ENCODE data around the gene CES1.
"Not testable (repeated sequence)": the region's sequence is repeated elsewhere in the genome, so short reads cannot be mapped to it uniquely, and the experiment has no call there.

The CES1 gene

GRCh38 chr16:55791512-55791911, 41.4 kb downstream of the CES1 start:
- not testable (repeated sequence) for H4K91ac ChIP-seq (ENCODE audit: low read depth, low read length); H3K18ac ChIP-seq (ENCODE audit: low read length); H2BK120ac ChIP-seq (ENCODE audit: insufficient read depth, low read length, poor library complexity); H4K8ac ChIP-seq (ENCODE audit: low read depth, low read length); H3K27ac ChIP-seq (ENCODE audit: low read depth, low read length); H3K79me2 ChIP-seq (ENCODE audit: control insufficient read depth, insufficient read depth, low read length, poor library complexity); H2AFZ ChIP-seq (ENCODE audit: insufficient read depth, low read length, poor library complexity); H4K12ac ChIP-seq (ENCODE audit: low read depth, low read length); H2AK5ac ChIP-seq (ENCODE audit: low read length); H3K4me2 ChIP-seq (ENCODE audit: low read length); H3K79me1 ChIP-seq (ENCODE audit: low read length); H3K23ac ChIP-seq (ENCODE audit: low read length); H3K27me3 ChIP-seq (ENCODE audit: insufficient read depth, low read length); H3K14ac ChIP-seq (ENCODE audit: low read length); H3K9me3 ChIP-seq (ENCODE audit: insufficient read depth, low read depth, low read length); DNase-seq; H3K9ac ChIP-seq (ENCODE audit: low read length); H2BK5ac ChIP-seq (ENCODE audit: low read depth, low read length, poor library complexity); H2BK12ac ChIP-seq (ENCODE audit: low read length); H3K4me1 ChIP-seq (ENCODE audit: control insufficient read depth in 1 of 2, insufficient read depth in 2 of 2, low read length in 2 of 2); H3K4ac ChIP-seq (ENCODE audit: low read depth, low read length); H3K36me3 ChIP-seq (ENCODE audit: control insufficient read depth in 1 of 2, insufficient read depth in 2 of 2, low read length in 2 of 2); H3K4me3 ChIP-seq (ENCODE audit: low read depth, low read length)
- WGBS (ENCODE audit: extremely low coverage, insufficient coverage, insufficient read length), result no CpG with 5 or more reads among the region's 6 CpGs

- H3K14ac ChIP-seq (ENCODE audit: low read length); H3K36me3 ChIP-seq (ENCODE audit: control insufficient read depth in 1 of 2, insufficient read depth in 2 of 2, low read length in 2 of 2); H2AFZ ChIP-seq (ENCODE audit: insufficient read depth, low read length, poor library complexity); H3K18ac ChIP-seq (ENCODE audit: low read length); H3K9me3 ChIP-seq (ENCODE audit: insufficient read depth, low read depth, low read length); H4K8ac ChIP-seq (ENCODE audit: low read depth, low read length); H4K12ac ChIP-seq (ENCODE audit: low read depth, low read length); H3K27ac ChIP-seq (ENCODE audit: low read depth, low read length); H3K27me3 ChIP-seq (ENCODE audit: insufficient read depth, low read length); DNase-seq; H2BK5ac ChIP-seq (ENCODE audit: low read depth, low read length, poor library complexity); H3K4me3 ChIP-seq (ENCODE audit: low read depth, low read length); H2BK120ac ChIP-seq (ENCODE audit: insufficient read depth, low read length, poor library complexity); H2BK12ac ChIP-seq (ENCODE audit: low read length); H3K4me1 ChIP-seq (ENCODE audit: control insufficient read depth in 1 of 2, insufficient read depth in 2 of 2, low read length in 2 of 2); H3K79me2 ChIP-seq (ENCODE audit: control insufficient read depth, insufficient read depth, low read length, poor library complexity); H3K9ac ChIP-seq (ENCODE audit: low read length); H3K79me1 ChIP-seq (ENCODE audit: low read length); H3K4me2 ChIP-seq (ENCODE audit: low read length); H3K4ac ChIP-seq (ENCODE audit: low read depth, low read length); H2AK5ac ChIP-seq (ENCODE audit: low read length); H4K91ac ChIP-seq (ENCODE audit: low read depth, low read length); H3K23ac ChIP-seq (ENCODE audit: low read length): not testable (repeated sequence)
- WGBS (ENCODE audit: extremely low coverage, insufficient coverage, insufficient read length), result no CpG with 5 or more reads among the region's 7 CpGs
Measured at GRCh38 chr16:55790240-55790639, 42.7 kb downstream of the CES1 start.

GRCh38 chr16:55782793-55783091, 50.2 kb downstream of the CES1 start:
- not testable (repeated sequence) for H3K79me1 ChIP-seq (ENCODE audit: low read length); H3K9ac ChIP-seq (ENCODE audit: low read length); H3K4me1 ChIP-seq (ENCODE audit: control insufficient read depth in 1 of 2, insufficient read depth in 2 of 2, low read length in 2 of 2); H3K4me2 ChIP-seq (ENCODE audit: low read length); H3K4ac ChIP-seq (ENCODE audit: low read depth, low read length); H2AFZ ChIP-seq (ENCODE audit: insufficient read depth, low read length, poor library complexity); H3K23ac ChIP-seq (ENCODE audit: low read length); H3K18ac ChIP-seq (ENCODE audit: low read length); H4K91ac ChIP-seq (ENCODE audit: low read depth, low read length); H2BK120ac ChIP-seq (ENCODE audit: insufficient read depth, low read length, poor library complexity); H3K14ac ChIP-seq (ENCODE audit: low read length); H3K27me3 ChIP-seq (ENCODE audit: insufficient read depth, low read length); H2BK5ac ChIP-seq (ENCODE audit: low read depth, low read length, poor library complexity); H4K12ac ChIP-seq (ENCODE audit: low read depth, low read length); H3K27ac ChIP-seq (ENCODE audit: low read depth, low read length); H4K8ac ChIP-seq (ENCODE audit: low read depth, low read length); H3K9me3 ChIP-seq (ENCODE audit: insufficient read depth, low read depth, low read length); H3K4me3 ChIP-seq (ENCODE audit: low read depth, low read length); H3K79me2 ChIP-seq (ENCODE audit: control insufficient read depth, insufficient read depth, low read length, poor library complexity); H2AK5ac ChIP-seq (ENCODE audit: low read length); H3K36me3 ChIP-seq (ENCODE audit: control insufficient read depth in 1 of 2, insufficient read depth in 2 of 2, low read length in 2 of 2); DNase-seq; H2BK12ac ChIP-seq (ENCODE audit: low read length)
- WGBS (ENCODE audit: extremely low coverage, insufficient coverage, insufficient read length), result no CpG with 5 or more reads among the region's 6 CpGs

- H4K8ac ChIP-seq (ENCODE audit: low read depth, low read length); H3K4me2 ChIP-seq (ENCODE audit: low read length); H2BK12ac ChIP-seq (ENCODE audit: low read length); DNase-seq; H2AK5ac ChIP-seq (ENCODE audit: low read length); H3K4me1 ChIP-seq (ENCODE audit: control insufficient read depth in 1 of 2, insufficient read depth in 2 of 2, low read length in 2 of 2); H3K23ac ChIP-seq (ENCODE audit: low read length); H3K14ac ChIP-seq (ENCODE audit: low read length); H3K27me3 ChIP-seq (ENCODE audit: insufficient read depth, low read length); H3K4ac ChIP-seq (ENCODE audit: low read depth, low read length); H3K18ac ChIP-seq (ENCODE audit: low read length); H2BK5ac ChIP-seq (ENCODE audit: low read depth, low read length, poor library complexity); H3K4me3 ChIP-seq (ENCODE audit: low read depth, low read length); H2AFZ ChIP-seq (ENCODE audit: insufficient read depth, low read length, poor library complexity); H4K12ac ChIP-seq (ENCODE audit: low read depth, low read length); H3K9me3 ChIP-seq (ENCODE audit: insufficient read depth, low read depth, low read length); H2BK120ac ChIP-seq (ENCODE audit: insufficient read depth, low read length, poor library complexity); H3K36me3 ChIP-seq (ENCODE audit: control insufficient read depth in 1 of 2, insufficient read depth in 2 of 2, low read length in 2 of 2); H3K9ac ChIP-seq (ENCODE audit: low read length); H3K27ac ChIP-seq (ENCODE audit: low read depth, low read length); H3K79me2 ChIP-seq (ENCODE audit: control insufficient read depth, insufficient read depth, low read length, poor library complexity); H4K91ac ChIP-seq (ENCODE audit: low read depth, low read length); H3K79me1 ChIP-seq (ENCODE audit: low read length): not testable (repeated sequence)
- WGBS (ENCODE audit: extremely low coverage, insufficient coverage, insufficient read length), result no CpG with 5 or more reads among the region's 6 CpGs
Measured at GRCh38 chr16:55782091-55782792, 50.7 kb downstream of the CES1 start.
